ENCODE data around the gene SOX3.

DNA sequence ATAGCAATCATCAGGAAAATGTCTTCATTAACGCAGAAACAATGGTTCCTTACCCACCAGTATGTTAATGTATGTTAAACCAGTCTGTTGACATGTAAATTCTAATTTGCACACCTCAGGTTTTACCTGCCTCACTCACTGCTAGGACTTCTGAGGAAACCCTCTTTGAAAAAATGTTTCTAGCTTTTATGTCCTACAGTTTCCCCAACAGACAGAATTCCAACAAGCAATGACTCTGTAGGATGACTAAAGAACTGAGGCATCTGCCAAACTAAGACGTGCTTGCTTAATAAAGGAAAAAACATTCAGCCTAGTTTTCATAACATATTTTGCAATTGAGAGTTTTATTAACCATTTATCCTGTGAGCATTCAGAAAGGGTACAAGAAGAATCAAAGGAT is 20.6 kb upstream of the SOX3 start:
- TF ChIP-seq POLR2AphosphoS5 (IDR thresholded peaks at IDR 0.05; ENCODE audit: control insufficient read depth, insufficient read depth, low read depth, low read length), result no peak
- no peak for TF ChIP-seq CBFB (CRISPR knock-in tag; IDR thresholded peaks at IDR 0.05)
- TF ChIP-seq, protein P1, sequence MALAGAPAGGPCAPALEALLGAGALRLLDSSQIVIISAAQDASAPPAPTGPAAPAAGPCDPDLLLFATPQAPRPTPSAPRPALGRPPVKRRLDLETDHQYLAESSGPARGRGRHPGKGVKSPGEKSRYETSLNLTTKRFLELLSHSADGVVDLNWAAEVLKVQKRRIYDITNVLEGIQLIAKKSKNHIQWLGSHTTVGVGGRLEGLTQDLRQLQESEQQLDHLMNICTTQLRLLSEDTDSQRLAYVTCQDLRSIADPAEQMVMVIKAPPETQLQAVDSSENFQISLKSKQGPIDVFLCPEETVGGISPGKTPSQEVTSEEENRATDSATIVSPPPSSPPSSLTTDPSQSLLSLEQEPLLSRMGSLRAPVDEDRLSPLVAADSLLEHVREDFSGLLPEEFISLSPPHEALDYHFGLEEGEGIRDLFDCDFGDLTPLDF (CRISPR knock-in tag; IDR thresholded peaks at IDR 0.05), result no peak
- TF ChIP-seq CTCF (IDR thresholded peaks at IDR 0.05 in 2 of 3, conservative IDR thresholded peaks at IDR 0.05 in 1 of 3; ENCODE audit: insufficient read depth in 2 of 3, low read depth in 1 of 3, low read length in 3 of 3), result no peak
- TF ChIP-seq ELF4 (CRISPR knock-in tag; IDR thresholded peaks at IDR 0.05), result no peak
- TF ChIP-seq SMARCA4 (IDR thresholded peaks at IDR 0.05), result no peak
- TF ChIP-seq ATF3 (IDR thresholded peaks at IDR 0.05), result no peak
- no peak for TF ChIP-seq ATF3 (CRISPR knock-in tag; conservative IDR thresholded peaks at IDR 0.05)
- no peak for TF ChIP-seq MLX (CRISPR knock-in tag; conservative IDR thresholded peaks at IDR 0.05)
- TF ChIP-seq, protein P2, sequence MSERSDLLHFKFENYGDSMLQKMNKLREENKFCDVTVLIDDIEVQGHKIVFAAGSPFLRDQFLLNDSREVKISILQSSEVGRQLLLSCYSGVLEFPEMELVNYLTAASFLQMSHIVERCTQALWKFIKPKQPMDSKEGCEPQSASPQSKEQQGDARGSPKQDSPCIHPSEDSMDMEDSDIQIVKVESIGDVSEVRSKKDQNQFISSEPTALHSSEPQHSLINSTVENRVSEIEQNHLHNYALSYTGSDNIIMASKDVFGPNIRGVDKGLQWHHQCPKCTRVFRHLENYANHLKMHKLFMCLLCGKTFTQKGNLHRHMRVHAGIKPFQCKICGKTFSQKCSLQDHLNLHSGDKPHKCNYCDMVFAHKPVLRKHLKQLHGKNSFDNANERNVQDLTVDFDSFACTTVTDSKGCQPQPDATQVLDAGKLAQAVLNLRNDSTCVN (CRISPR knock-in tag; IDR thresholded peaks at IDR 0.05), result no peak
